ENCODE measurements around the gene UNC13A. TPM values are rescaled to one million over a fixed set of nuclear protein-coding genes. Genes with fewer than 3 reads are reported as not detected.

UNC13A gene
- polyA plus RNA-seq, 1 experiment: 2.2 TPM

- TF ChIP-seq CTCF (IDR thresholded peaks at IDR 0.05; ENCODE audit: insufficient read depth, low read depth, low read length): no peak
- Histone ChIP-seq H3K4me3 (ENCODE audit: low read depth, low read length) (no peak overlapping the region), H3K27me3 (ENCODE audit: control insufficient read depth, insufficient read depth, low read length) (peaks cover 2% of the 10 kb centered on the region; the same call in 1 of the 2 replicates), H3K36me3 (ENCODE audit: control insufficient read depth, insufficient read depth, low read length) (no peaks in the 10 kb centered on the region)
- POLR2A ChIA-PET: no interaction called here
- DNase-seq (ENCODE audit: low read depth): no peak
- CTCF ChIA-PET: interaction anchor here (1.2 kb wide), 2 partner anchors 25 to 90 kb away, joined by 3 read pairs; no protein-coding TSS in a partner anchor
Observed at GRCh38 chr19:17677002-17677401, 11.2 kb downstream of the UNC13A start.

- TF ChIP-seq CTCF (IDR thresholded peaks at IDR 0.05; ENCODE audit: insufficient read depth, low read depth, low read length): no peak
Observed at GRCh38 chr19:17676295-17676694, 11.9 kb downstream of the UNC13A start.

GRCh38 chr19:17673937-17674799, 14.0 kb downstream of the UNC13A start:
- no peaks in the 10 kb centered on the region for H3K36me3 ChIP-seq (ENCODE audit: control insufficient read depth, insufficient read depth, low read length)
- no peak for TF ChIP-seq CTCF (IDR thresholded peaks at IDR 0.05; ENCODE audit: insufficient read depth, low read depth, low read length)
- ChIA-PET POLR2A (no interaction called here), CTCF (interaction anchor here (0.6 kb wide), 1 partner anchor 1838 kb away, joined by 3 read pairs; no protein-coding TSS in a partner anchor)
- no peak for DNase-seq (ENCODE audit: low read depth)
- peaks cover 2% of the 10 kb centered on the region; the same call in 1 of the 2 replicates for H3K27me3 ChIP-seq (ENCODE audit: control insufficient read depth, insufficient read depth, low read length)
- no peak overlapping the region for H3K4me3 ChIP-seq (ENCODE audit: low read depth, low read length)

More at GRCh38 chr19:17676295-17676694, 11.9 kb downstream of the UNC13A start:
- H3K36me3 ChIP-seq (ENCODE audit: control insufficient read depth, insufficient read depth, low read length): no peaks in the 10 kb centered on the region
- H3K27me3 ChIP-seq (ENCODE audit: control insufficient read depth, insufficient read depth, low read length): peaks cover 2% of the 10 kb centered on the region; the same call in 1 of the 2 replicates
- ChIA-PET POLR2A (no interaction called here), CTCF (no interaction called here)
- H3K4me3 ChIP-seq (ENCODE audit: low read depth, low read length): no peak overlapping the region
- DNase-seq (ENCODE audit: low read depth): no peak

GRCh38 chr19:17671906-17672305, 16.2 kb downstream of the UNC13A start:
- no peak for DNase-seq (ENCODE audit: low read depth)
- Histone ChIP-seq H3K27me3 (ENCODE audit: control insufficient read depth, insufficient read depth, low read length) (peaks cover 2% of the 10 kb centered on the region; the same call in 1 of the 2 replicates), H3K4me3 (ENCODE audit: low read depth, low read length) (no peak overlapping the region), H3K36me3 (ENCODE audit: control insufficient read depth, insufficient read depth, low read length) (no peaks in the 10 kb centered on the region)
- POLR2A ChIA-PET: no interaction called here
- no peak for TF ChIP-seq CTCF (IDR thresholded peaks at IDR 0.05; ENCODE audit: insufficient read depth, low read depth, low read length)
- CTCF ChIA-PET: no interaction called here

- peaks cover 2% of the 10 kb centered on the region; the same call in 1 of the 2 replicates for H3K27me3 ChIP-seq (ENCODE audit: control insufficient read depth, insufficient read depth, low read length)
- CTCF ChIA-PET: no interaction called here
- no peak for DNase-seq (ENCODE audit: low read depth)
- no peak for TF ChIP-seq CTCF (IDR thresholded peaks at IDR 0.05; ENCODE audit: insufficient read depth, low read depth, low read length)
- H3K4me3 ChIP-seq (ENCODE audit: low read depth, low read length): no peak overlapping the region
- H3K36me3 ChIP-seq (ENCODE audit: control insufficient read depth, insufficient read depth, low read length): no peaks in the 10 kb centered on the region
- POLR2A ChIA-PET: no interaction called here
Observed at GRCh38 chr19:17669419-17669818, 18.7 kb downstream of the UNC13A start.
